ENCODE data around the gene HTT-AS. TPM values are rescaled to one million over a fixed set of nuclear protein-coding genes. Genes with fewer than 3 reads are reported as not detected.

The HTT-AS gene
- total RNA-seq, 2 experiments from 2014 or later, result not detected

GRCh38 chr4:3030566-3031356, 43.6 kb downstream of the HTT-AS start:
- CTCF ChIA-PET, result no interaction called here
- no peak overlapping the region for H3K4me3 Mint-ChIP-seq
- no peaks in the 10 kb centered on the region for H3K36me3 Mint-ChIP-seq (ENCODE audit: low read depth)
- H3K27ac Mint-ChIP-seq, result no peak overlapping the region
- peaks cover 2% of the 10 kb centered on the region for H3K27me3 Mint-ChIP-seq
- no peak for DNase-seq
- POLR2A ChIA-PET, result no interaction called here
- no peaks in the 10 kb centered on the region for H3K9me3 Mint-ChIP-seq
- no peaks in the 10 kb centered on the region for H3K4me1 Mint-ChIP-seq

GRCh38 chr4:3029464-3029863, 44.9 kb downstream of the HTT-AS start:
- Mint-ChIP-seq H3K36me3 (ENCODE audit: low read depth) (no peaks in the 10 kb centered on the region), H3K4me3 (no peak overlapping the region), H3K27ac (no peak overlapping the region), H3K27me3 (peaks cover 2% of the 10 kb centered on the region), H3K4me1 (no peaks in the 10 kb centered on the region), H3K9me3 (no peaks in the 10 kb centered on the region)
- ChIA-PET POLR2A (no interaction called here), CTCF (no interaction called here)
- no peak for DNase-seq

- no peak overlapping the region for H3K27ac Mint-ChIP-seq
- peaks cover 6% of the 10 kb centered on the region for H3K4me1 Mint-ChIP-seq
- no peak overlapping the region for H3K4me3 Mint-ChIP-seq
- H3K36me3 Mint-ChIP-seq (ENCODE audit: low read depth), result no peaks in the 10 kb centered on the region
- CTCF ChIA-PET, result no interaction called here
- DNase-seq, result no peak
- peaks cover 20% of the 10 kb centered on the region for H3K27me3 Mint-ChIP-seq
- peaks cover 7% of the 10 kb centered on the region for H3K9me3 Mint-ChIP-seq
- POLR2A ChIA-PET, result no interaction called here
These were observed 47.8 kb downstream of the HTT-AS start for GRCh38 chr4:3026540-3026939.

- peaks cover 7% of the 10 kb centered on the region for H3K9me3 Mint-ChIP-seq
- no peak for DNase-seq
- no peaks in the 10 kb centered on the region for H3K36me3 Mint-ChIP-seq (ENCODE audit: low read depth)
- no peak overlapping the region for H3K27ac Mint-ChIP-seq
- peaks cover 13% of the 10 kb centered on the region for H3K4me1 Mint-ChIP-seq
- ChIA-PET POLR2A (no interaction called here), CTCF (interaction anchor here (0.7 kb wide), 1 partner anchor 8 kb away, joined by 4 read pairs; no protein-coding TSS in a partner anchor)
- no peak overlapping the region for H3K4me3 Mint-ChIP-seq
- H3K27me3 Mint-ChIP-seq, result peaks cover 20% of the 10 kb centered on the region
These were observed 48.5 kb downstream of the HTT-AS start for GRCh38 chr4:3025881-3026280.

- H3K27me3 Mint-ChIP-seq, result peaks cover 36% of the 10 kb centered on the region
- POLR2A ChIA-PET, result no interaction called here
- H3K4me1 Mint-ChIP-seq, result peaks cover 16% of the 10 kb centered on the region
- no peaks in the 10 kb centered on the region for H3K36me3 Mint-ChIP-seq (ENCODE audit: low read depth)
- CTCF ChIA-PET, result no interaction called here
- no peak overlapping the region for H3K4me3 Mint-ChIP-seq
- peaks cover 7% of the 10 kb centered on the region for H3K9me3 Mint-ChIP-seq
- H3K27ac Mint-ChIP-seq, result no peak overlapping the region
- no peak for DNase-seq
These were observed 51.7 kb downstream of the HTT-AS start for GRCh38 chr4:3022651-3023050.

GRCh38 chr4:3022112-3022511, 52.2 kb downstream of the HTT-AS start:
- H3K4me3 Mint-ChIP-seq, result no peak overlapping the region
- H3K9me3 Mint-ChIP-seq, result peaks cover 7% of the 10 kb centered on the region
- peaks cover 16% of the 10 kb centered on the region for H3K4me1 Mint-ChIP-seq
- H3K36me3 Mint-ChIP-seq (ENCODE audit: low read depth), result no peaks in the 10 kb centered on the region
- POLR2A ChIA-PET, result no interaction called here
- H3K27ac Mint-ChIP-seq, result no peak overlapping the region
- CTCF ChIA-PET, result no interaction called here
- peaks cover 36% of the 10 kb centered on the region for H3K27me3 Mint-ChIP-seq
- no peak for DNase-seq

GRCh38 chr4:3021627-3022026, 52.7 kb downstream of the HTT-AS start:
- peaks cover 16% of the 10 kb centered on the region for H3K4me1 Mint-ChIP-seq
- no peak for DNase-seq
- H3K27me3 Mint-ChIP-seq, result peaks cover 36% of the 10 kb centered on the region

GRCh38 chr4:3021127-3021526, 53.2 kb downstream of the HTT-AS start:
- DNase-seq, result no peak
- CTCF ChIA-PET, result no interaction called here
- Mint-ChIP-seq H3K4me3 (no peak overlapping the region), H3K36me3 (ENCODE audit: low read depth) (no peaks in the 10 kb centered on the region), H3K9me3 (peaks cover 7% of the 10 kb centered on the region), H3K27me3 (peaks cover 36% of the 10 kb centered on the region), H3K27ac (no peak overlapping the region), H3K4me1 (peaks cover 16% of the 10 kb centered on the region)
- POLR2A ChIA-PET, result no interaction called here

More at GRCh38 chr4:3021627-3022026, 52.7 kb downstream of the HTT-AS start:
- CTCF ChIA-PET, result no interaction called here
- POLR2A ChIA-PET, result no interaction called here
- no peaks in the 10 kb centered on the region for H3K36me3 Mint-ChIP-seq (ENCODE audit: low read depth)
- no peak overlapping the region for H3K27ac Mint-ChIP-seq
- peaks cover 7% of the 10 kb centered on the region for H3K9me3 Mint-ChIP-seq
- no peak overlapping the region for H3K4me3 Mint-ChIP-seq

- H3K27me3 Mint-ChIP-seq, result peaks cover 34% of the 10 kb centered on the region
- peaks cover 7% of the 10 kb centered on the region for H3K9me3 Mint-ChIP-seq
- no peak overlapping the region for H3K27ac Mint-ChIP-seq
- ChIA-PET POLR2A (no interaction called here), CTCF (no interaction called here)
- no peak overlapping the region for H3K4me3 Mint-ChIP-seq
- H3K4me1 Mint-ChIP-seq, result peaks cover 18% of the 10 kb centered on the region
- H3K36me3 Mint-ChIP-seq (ENCODE audit: low read depth), result no peaks in the 10 kb centered on the region
- DNase-seq, result no peak
These were observed 55.0 kb downstream of the HTT-AS start for GRCh38 chr4:3019145-3019846.

GRCh38 chr4:3017504-3017903, 56.8 kb downstream of the HTT-AS start:
- peaks cover 21% of the 10 kb centered on the region for H3K27me3 Mint-ChIP-seq
- CTCF ChIA-PET, result interaction anchor here (0.7 kb wide), 1 partner anchor 232 kb away, joined by 4 read pairs; no protein-coding TSS in a partner anchor

GRCh38 chr4:3016961-3017360, 57.4 kb downstream of the HTT-AS start:
- no peaks in the 10 kb centered on the region for H3K36me3 Mint-ChIP-seq (ENCODE audit: low read depth)
- H3K4me3 Mint-ChIP-seq, result no peak overlapping the region
- no peak overlapping the region for H3K27ac Mint-ChIP-seq
- ChIA-PET POLR2A (no interaction called here), CTCF (no interaction called here)
- DNase-seq, result no peak
- peaks cover 16% of the 10 kb centered on the region for H3K27me3 Mint-ChIP-seq
- H3K4me1 Mint-ChIP-seq, result peaks cover 25% of the 10 kb centered on the region
- H3K9me3 Mint-ChIP-seq, result no peaks in the 10 kb centered on the region

More at GRCh38 chr4:3017504-3017903, 56.8 kb downstream of the HTT-AS start:
- DNase-seq, result no peak
- Mint-ChIP-seq H3K36me3 (ENCODE audit: low read depth) (no peaks in the 10 kb centered on the region), H3K4me3 (no peak overlapping the region), H3K27ac (no peak overlapping the region), H3K4me1 (peaks cover 28% of the 10 kb centered on the region), H3K9me3 (no peaks in the 10 kb centered on the region)
- POLR2A ChIA-PET, result no interaction called here

- Mint-ChIP-seq H3K36me3 (ENCODE audit: low read depth) (no peaks in the 10 kb centered on the region), H3K4me1 (peaks cover 18% of the 10 kb centered on the region), H3K9me3 (peaks cover 2% of the 10 kb centered on the region), H3K4me3 (no peak overlapping the region), H3K27ac (no peak overlapping the region), H3K27me3 (peaks cover 5% of the 10 kb centered on the region)
- POLR2A ChIA-PET, result interaction anchor here (0.8 kb wide), 1 partner anchor 28 kb away, joined by 3 read pairs; no protein-coding TSS in a partner anchor
- CTCF ChIA-PET, result interaction anchor here (0.6 to 2.5 kb wide), 5 partner anchors 19 to 46 kb away, joined by 3 to 10 read pairs (median 4); no protein-coding TSS in a partner anchor
- no peak for DNase-seq
These were observed 60.4 kb downstream of the HTT-AS start for GRCh38 chr4:3013839-3014350.

Data from activated CD4-positive, alpha-beta memory T cell treated with anti-CD3 and anti-CD28 coated beads, Interleukin-2, amount 10 ng/mL, durations not matched to agents 7 days and 5 days (primary cell).